KOPT-K1 (cell line): Measurements from ENCODE around the gene LGR6.
"Not testable (repeated sequence)": the region's sequence is repeated elsewhere in the genome, so short reads cannot be mapped to it uniquely, and the experiment has no call there.

Experiments
- H3K27ac ChIP-seq: fragments of 200-600 bp; sonication (generic); 2 replicates; pipeline ENCODE4 v1.5.1; 2016; ENCODE audit warnings: antibody characterized with exemption, mild to moderate bottlenecking, low read depth, low read length; ENCODE audit not compliant: poor library complexity, severe bottlenecking
- H3K36me3 ChIP-seq: fragments of 200-600 bp; sonication (generic); 2 replicates; pipeline ENCODE4 v1.5.1; 2017; ENCODE audit warnings: antibody characterized with exemption, mild to moderate bottlenecking, low read length, moderate library complexity; ENCODE audit not compliant: insufficient read depth
- H3K9me3 ChIP-seq: fragments of 200-600 bp; sonication (generic); 2 replicates; pipeline ENCODE4 v1.5.1; 2017; ENCODE audit warnings: antibody characterized with exemption, low read length, mild to moderate bottlenecking; ENCODE audit not compliant: insufficient read depth, poor library complexity, severe bottlenecking

Gene LGR6

DNA sequence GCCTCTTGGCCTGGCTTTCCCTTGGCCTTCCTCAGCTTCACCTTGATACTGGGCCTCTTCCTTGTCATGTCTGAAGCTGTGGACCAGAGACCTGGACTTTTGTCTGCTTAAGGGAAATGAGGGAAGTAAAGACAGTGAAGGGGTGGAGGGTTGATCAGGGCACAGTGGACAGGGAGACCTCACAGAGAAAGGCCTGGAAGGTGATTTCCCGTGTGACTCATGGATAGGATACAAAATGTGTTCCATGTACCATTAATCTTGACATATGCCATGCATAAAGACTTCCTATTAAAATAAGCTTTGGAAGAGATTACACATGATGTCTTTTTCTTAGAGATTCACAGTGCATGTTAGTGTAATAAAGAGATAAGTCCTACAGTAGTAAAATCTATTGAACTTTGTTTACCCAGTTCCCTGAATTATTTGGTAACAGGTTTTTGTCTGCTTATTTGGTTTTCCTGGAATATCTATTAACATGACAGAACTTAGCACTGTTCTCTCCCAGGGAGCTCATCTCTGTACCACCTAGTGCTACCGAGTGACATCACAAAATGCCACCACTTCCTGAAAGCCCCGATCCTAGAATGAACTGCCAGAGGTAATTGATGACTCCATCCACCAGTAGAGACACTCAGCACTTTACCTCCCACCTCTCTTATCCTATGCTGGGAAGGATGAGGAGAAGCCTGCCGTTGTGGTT is 125.9 kb downstream of the LGR6 start:
- Histone ChIP-seq H3K27ac (no peak overlapping the region), H3K9me3 (no peaks in the 10 kb centered on the region)

DNA sequence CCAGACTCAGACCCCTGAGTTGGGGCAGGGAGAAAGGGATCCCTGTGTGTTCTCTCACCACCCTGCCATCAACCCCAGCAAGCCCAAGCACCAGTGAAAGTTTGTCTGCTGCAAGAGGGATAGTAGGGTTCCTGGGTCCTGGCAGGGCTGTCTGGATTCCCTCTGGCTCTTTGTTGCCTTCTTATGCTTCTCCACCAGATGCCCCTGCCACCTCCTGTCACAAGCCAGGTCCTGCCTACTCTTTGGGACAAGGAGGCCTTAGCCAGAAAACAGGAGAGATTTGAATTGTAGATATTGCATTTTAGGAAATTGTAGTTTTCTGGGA is 126.4 kb downstream of the LGR6 start:
- Histone ChIP-seq H3K36me3 (no peaks in the 10 kb centered on the region), H3K9me3 (no peaks in the 10 kb centered on the region), H3K27ac (no peak overlapping the region)

More for the DNA sequence above, 125.9 kb downstream of the LGR6 start:
- H3K36me3 ChIP-seq: no peaks in the 10 kb centered on the region

DNA sequence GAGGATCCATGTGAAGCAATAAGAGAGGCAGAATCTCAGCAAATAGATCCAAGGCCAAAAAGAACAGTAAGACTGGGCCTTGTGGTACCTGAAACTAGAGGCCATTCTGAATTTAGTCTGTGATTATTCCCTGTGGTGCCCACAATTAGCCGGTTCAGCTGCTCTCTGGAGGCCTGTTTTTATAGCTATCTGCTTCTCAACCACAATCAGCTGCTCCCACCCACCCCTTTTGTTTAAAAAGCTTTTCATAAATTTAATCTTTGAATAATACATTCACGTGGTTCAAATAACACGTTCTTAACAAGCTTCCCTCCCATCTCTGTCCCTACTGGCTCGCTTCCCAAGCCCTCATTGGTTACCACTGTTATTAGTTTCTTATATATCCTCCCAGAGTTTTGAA is 130.1 kb downstream of the LGR6 start:
- Histone ChIP-seq H3K9me3 (no peaks in the 10 kb centered on the region), H3K36me3 (peaks cover 8% of the 10 kb centered on the region; the same call in 1 of the 2 replicates), H3K27ac (no peak overlapping the region)

DNA sequence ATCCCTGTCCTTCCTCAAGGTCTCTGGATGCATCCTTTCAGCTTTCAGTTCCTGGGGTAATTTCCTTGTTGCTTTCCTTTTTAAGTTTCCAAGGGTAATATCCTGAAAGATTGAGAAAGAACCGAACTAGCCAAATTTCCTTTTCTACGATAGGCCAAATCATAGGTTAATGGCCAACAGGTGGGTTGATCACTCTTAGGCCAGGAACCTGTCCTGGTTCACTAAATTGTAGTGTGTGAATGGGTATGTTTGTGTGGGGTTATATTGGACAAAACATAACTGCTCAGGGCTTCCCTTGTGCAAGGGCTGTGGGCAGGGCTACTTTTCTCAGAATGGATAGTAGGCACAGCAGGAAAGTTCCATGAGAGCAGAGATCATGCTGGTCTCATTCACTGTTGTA is 131.0 kb downstream of the LGR6 start:
- H3K27ac ChIP-seq: no peak overlapping the region
- no peaks in the 10 kb centered on the region for H3K9me3 ChIP-seq
- H3K36me3 ChIP-seq: peaks cover 17% of the 10 kb centered on the region

DNA sequence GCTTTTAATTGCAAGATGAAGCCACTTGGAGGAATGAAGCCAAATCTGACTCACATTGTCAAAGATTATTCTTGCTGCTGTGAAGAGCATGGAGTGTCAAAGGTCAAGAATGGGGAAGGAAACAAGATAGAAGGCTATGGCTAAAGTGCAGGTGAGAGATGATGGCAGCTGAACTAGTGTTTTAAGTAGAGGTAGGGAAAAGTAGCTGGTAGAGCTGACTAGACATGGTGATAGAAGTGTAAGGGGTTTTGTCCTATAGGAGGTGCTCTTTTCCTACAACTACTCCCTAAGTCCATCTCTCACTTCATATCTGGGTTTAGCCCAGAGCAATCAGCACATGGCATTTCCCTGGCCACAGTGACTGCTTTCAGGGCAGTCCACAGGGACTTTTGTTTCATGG is 136.3 kb downstream of the LGR6 start:
- Histone ChIP-seq H3K27ac (no peak overlapping the region), H3K9me3 (no peaks in the 10 kb centered on the region), H3K36me3 (peaks cover 68% of the 10 kb centered on the region)

DNA sequence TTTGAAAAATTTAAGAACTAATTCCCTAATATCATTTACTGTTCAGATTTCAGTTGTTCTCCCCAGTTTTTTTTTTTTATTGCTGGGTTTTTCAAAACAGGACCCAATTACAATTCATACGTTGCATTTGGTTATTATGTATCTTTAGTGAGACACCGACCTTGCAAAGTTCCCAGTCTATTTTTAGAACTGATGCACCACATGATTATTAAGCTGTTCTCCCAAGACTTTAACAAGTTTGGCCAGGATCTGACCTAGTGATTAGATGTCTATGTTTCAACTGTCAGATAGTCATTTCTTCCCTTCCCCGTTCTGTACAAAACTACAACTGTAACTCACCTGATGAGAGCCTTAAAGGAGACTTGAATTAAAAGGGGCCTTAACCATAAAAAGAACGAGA is 140.3 kb downstream of the LGR6 start:
- Histone ChIP-seq H3K27ac (no peak overlapping the region), H3K36me3 (peaks cover 97% of the 10 kb centered on the region), H3K9me3 (no peaks in the 10 kb centered on the region)

DNA sequence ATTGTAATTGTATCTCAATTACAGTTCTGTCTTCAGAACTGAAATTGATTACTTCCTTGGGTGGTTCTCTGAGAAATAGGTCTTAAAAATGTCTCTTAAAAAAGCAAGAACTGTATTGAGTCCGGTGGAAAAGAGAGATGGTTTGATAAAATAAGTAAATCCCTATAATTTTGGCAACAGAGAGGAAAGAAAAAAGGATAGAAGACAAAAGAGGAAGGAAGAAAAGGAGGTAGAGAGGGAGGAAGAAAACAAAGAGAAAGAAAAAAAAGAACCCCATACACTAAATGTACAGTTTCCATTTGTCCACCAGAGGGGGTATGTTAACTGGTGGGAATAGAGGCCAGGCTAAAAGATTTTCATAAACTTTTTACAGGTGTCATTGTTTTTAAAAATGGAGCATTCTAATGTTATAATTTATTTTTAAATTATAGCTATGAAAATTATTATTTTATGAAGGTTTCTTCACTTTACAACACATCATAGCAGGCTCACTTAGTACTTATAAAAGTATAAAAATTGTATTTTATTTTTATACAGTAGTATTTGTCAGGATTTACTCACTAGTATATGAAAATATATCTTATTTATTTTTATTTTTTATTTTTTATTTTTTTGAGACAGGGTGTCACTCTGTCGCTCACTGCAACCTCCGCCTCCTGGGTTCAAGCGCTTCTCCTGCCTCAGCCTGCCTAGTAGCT is 150.2 kb downstream of the LGR6 start:
- Histone ChIP-seq H3K9me3 (no peaks in the 10 kb centered on the region), H3K27ac (peak overlapping the region; percentile 45), H3K36me3 (peaks cover 13% of the 10 kb centered on the region; the same call in 1 of the 2 replicates)

DNA sequence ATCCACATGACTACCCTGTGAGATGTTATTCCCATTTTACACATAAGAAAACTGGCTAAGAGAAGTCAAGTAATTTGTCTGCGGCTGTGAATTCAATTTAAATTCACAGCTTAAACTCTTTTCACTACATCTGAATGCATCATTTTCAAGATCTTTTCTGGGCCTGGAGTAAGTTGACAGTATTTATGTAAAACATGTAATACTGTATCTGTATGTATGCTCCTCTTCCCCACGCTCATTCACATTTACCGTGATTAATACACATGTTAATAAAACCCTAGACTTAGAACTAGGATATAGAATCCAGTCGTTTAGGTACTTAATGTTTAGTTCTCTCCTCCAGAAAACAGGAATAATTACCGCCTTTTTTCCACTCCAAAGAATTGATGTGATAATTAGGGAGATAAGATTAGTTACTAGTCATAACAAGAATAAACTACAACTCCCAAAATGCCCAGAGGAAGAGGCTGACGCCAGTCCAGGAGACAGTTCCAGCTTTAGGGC is 154.5 kb downstream of the LGR6 start:
- peak overlapping the region; percentile 70 for H3K27ac ChIP-seq
- H3K9me3 ChIP-seq: no peaks in the 10 kb centered on the region

DNA sequence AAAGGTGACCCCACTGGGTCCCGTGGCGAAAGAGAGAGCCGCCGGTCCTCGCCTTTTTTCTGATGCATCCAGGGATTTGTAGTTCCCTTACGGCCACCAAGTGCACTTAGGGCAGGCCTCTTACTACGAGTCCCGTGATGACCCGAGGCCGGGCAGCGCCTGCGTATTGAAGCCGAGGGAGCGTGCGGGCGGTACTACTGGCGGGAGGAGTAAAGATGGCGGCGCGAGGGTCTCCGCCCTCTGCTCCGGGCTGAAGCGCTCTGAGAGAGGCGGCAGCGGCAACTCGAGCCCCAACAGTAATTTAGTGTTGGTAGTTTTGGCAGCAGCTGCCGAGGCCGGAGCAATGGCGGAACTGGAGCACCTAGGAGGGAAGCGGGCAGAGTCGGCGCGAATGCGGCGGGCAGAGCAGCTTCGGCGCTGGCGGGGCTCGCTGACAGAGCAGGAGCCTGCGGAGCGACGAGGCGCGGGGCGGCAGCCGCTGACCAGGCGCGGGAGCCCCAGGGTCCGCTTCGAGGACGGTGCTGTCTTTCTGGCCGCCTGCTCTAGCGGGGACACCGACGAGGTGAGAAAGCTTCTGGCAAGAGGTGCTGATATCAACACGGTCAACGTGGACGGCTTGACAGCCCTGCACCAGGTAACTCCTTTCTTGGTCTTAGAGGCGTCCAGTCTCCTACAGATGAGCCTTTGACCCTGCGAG is 155.1 kb downstream of the LGR6 start, which contains the start of gene PPP1R12B:
Gene PPP1R12B (plus strand): TSS at position 191 of the 697 bp plus-strand sequence. CDS start 153 bp downstream, at position 344.
- Histone ChIP-seq H3K36me3 (no peaks in the 10 kb centered on the region), H3K27ac (peak within 1 kb of the TSS; percentile 70)

More for the DNA sequence above, 154.5 kb downstream of the LGR6 start:
- H3K36me3 ChIP-seq: no peaks in the 10 kb centered on the region

DNA sequence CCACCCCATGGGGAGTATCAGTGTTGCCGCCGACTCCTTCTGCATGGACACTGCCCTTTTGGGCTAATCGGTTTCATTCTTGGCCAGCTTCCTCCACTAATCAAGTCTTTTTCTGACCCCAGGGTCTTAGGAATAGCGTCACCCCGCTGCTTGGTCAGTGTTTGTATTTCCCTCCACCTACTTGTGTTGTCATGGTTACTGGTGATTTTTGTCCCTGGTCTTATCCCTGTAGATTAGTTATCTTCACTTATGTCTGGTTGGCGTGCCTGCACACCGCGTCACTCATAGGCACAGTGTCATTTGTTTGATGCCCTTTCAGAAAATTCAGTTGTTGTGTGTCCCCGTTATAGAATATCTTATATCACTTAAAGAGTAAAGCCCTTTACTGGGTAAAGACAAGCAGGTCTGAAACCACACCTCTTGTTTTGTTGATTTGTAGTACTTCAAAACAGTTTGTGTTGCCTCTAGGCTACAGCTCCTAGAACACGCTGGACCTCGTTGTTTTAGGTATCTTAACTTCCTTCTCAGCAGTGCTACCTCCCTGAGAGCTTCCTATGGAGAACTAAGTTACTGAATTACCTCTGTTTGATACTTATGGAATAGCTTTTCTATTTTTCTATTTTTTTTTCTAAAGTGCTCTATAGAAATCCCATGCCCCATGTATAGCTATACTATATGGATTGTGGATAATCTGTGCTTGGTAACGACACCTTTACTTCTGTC is 155.8 kb downstream of the LGR6 start:
- H3K36me3 ChIP-seq: no peaks in the 10 kb centered on the region
- H3K27ac ChIP-seq: peak overlapping the region; percentile 70
- no peaks in the 10 kb centered on the region for H3K9me3 ChIP-seq

More for the DNA sequence above, 155.1 kb downstream of the LGR6 start, which contains the start of gene PPP1R12B:
- no peaks in the 10 kb centered on the region for H3K9me3 ChIP-seq

DNA sequence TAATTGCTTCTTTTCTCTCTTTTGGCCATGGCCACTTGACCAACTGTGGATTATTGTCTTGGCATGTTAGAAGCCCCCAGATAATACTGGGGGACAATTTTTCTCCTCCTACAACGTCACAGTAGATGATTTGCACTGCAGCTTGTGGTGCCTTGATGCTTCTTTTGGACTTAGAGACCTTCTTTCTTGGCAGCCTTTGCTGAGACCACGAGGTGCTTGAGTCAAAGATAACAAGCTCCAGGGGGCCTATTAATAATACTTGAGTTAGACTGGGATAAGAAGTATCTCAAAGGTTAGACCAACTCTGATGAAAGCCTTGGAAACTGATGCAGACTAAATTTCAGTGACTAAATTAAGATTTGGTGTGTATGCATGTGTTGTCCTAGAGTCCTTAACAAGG is 158.1 kb downstream of the LGR6 start:
- Histone ChIP-seq H3K36me3 (no peaks in the 10 kb centered on the region), H3K9me3 (no peaks in the 10 kb centered on the region), H3K27ac (no peak overlapping the region)

DNA sequence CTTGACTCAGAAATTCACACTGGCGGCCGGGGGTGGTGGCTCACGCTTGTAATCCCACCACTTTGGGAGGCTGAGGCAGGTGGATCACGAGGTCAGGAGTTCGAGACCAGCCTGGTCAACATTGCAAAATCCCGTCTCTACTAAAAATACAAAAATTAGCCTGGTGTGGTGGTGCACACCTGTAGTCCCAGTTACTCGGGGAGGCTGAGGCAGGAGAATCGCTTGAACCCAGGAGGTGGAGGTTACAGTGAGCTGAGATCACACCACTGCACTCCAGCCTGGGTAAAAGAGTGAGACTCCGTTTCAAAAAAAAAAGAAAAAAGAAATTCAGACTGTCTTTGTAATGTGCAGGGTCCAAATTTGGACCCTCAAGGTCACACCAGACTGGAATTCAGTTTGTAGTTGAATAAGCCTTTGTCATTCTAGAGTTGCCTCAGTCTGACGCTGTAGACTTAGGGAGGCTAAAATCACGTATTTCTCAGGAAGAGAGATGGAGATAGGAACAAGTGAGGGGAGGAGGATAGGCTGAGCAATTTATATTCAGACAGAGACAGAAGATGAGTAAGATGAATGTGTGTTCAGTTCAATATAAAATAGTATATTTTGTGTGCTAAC is 159.1 kb downstream of the LGR6 start:
- not testable (repeated sequence) for H3K27ac ChIP-seq, H3K36me3 ChIP-seq, H3K9me3 ChIP-seq

DNA sequence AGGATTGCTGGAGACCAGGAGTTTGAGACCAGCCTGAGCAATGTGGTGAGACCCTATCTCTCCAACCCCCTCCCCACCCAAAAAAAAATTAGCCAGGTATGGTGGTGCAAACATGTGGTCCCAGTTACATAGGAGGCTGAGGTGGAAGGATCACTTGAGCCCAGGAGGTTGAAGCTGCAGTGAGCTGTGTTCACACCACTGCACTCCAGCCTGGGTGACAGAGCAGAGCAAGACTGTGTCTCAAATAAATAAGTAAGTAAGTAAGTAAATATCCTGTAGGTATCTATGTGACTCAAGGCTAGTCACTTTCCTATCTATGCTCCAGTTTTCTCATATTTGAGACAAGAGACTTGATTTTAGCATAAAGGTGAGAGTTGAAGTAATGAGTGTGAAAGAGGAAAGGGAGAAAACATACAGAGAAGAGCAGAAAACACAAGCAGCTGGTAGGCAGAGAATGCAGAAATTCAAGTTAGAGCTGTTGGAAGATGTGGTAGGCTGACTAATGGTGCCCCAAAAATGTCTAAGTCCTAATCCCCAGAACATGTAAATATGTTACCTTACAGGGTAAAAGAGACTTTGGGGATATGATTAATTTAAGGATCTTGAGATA is 162.4 kb downstream of the LGR6 start:
- Histone ChIP-seq H3K27ac (no peak overlapping the region), H3K9me3 (no peaks in the 10 kb centered on the region), H3K36me3 (no peaks in the 10 kb centered on the region)

DNA sequence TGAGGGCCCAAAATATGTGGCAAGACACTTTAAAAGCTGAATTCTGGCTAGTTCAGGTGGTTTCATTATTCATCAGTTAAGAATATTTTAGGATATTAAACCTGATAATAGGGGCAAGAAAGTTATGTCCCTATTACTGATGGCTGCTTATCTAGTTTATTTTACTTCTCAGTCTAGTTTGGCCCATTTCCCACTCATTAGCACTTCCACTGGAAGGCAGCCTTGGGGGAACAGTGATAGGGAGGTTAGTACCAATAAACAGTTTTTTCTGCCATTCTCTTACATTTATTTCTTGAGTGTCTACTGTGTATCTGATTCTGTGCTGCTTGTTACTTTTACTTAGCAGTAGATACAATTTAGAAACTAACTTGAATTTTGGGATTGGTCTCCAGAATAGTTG is 163.9 kb downstream of the LGR6 start:
- Histone ChIP-seq H3K9me3 (no peaks in the 10 kb centered on the region), H3K27ac (no peak overlapping the region), H3K36me3 (no peaks in the 10 kb centered on the region)
